Measurements from ENCODE around the gene CACNG4.

DNA sequence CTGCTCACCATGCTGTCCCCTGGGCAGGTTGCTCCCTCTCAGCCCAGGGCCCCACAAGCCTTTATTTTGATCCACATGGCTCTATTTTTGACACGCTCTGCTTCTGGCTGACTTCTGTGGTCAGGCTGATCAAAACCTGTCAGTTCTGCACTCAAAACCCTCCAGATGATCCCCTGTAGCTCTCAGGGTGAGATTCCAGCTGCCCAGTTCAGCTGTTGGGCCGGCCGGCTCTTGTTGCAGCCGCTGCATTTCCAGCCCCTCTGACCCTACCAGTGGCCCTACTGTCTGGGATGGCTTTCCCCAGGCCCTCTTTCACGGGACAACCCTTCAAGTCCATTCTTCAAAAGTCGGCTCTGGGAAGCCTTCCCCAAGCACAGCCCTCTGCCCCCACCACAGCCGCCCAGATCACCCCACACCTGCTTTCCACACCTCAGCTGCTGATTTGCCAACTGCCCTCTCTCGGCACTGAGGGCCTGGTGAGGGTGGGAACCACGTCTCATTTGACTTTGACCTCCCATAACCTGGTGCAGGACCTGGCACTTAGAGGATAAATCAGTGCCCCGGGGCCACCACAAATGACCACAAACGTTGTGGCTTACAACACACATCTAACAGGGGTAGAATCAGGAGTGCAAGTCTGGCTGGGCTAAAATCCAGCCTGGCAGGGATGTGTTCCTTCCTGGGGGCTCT is 16.3 kb upstream of the CACNG4 start:
- no peak for TF ChIP-seq POLR2AphosphoS5 (IDR thresholded peaks at IDR 0.05)
- TF ChIP-seq, protein P1, sequence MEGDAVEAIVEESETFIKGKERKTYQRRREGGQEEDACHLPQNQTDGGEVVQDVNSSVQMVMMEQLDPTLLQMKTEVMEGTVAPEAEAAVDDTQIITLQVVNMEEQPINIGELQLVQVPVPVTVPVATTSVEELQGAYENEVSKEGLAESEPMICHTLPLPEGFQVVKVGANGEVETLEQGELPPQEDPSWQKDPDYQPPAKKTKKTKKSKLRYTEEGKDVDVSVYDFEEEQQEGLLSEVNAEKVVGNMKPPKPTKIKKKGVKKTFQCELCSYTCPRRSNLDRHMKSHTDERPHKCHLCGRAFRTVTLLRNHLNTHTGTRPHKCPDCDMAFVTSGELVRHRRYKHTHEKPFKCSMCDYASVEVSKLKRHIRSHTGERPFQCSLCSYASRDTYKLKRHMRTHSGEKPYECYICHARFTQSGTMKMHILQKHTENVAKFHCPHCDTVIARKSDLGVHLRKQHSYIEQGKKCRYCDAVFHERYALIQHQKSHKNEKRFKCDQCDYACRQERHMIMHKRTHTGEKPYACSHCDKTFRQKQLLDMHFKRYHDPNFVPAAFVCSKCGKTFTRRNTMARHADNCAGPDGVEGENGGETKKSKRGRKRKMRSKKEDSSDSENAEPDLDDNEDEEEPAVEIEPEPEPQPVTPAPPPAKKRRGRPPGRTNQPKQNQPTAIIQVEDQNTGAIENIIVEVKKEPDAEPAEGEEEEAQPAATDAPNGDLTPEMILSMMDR (IDR thresholded peaks at IDR 0.05 in 8 of 11, conservative IDR thresholded peaks at IDR 0.05 in 3 of 11): no peak

Measured in spleen (tissue), 7 donors.